HepG2 (cell line): ENCODE measurements around the gene TOB1. TPM values are rescaled to one million over a fixed set of nuclear protein-coding genes. Genes with fewer than 3 reads are reported as not detected.
A peak's percentile ranks its signal among the peaks of the same experiment; 100 is the strongest.

Experiments
- ATF7 ChIP-seq, 2 experiments: fragments of 450-650 bp in 1 of 2; sonication (generic) in 1 of 2; formaldehyde crosslinking in 1 of 2; IDR thresholded peaks; 2 replicates each; pipeline versions ENCODE4 v1.4.0 to v1.6.1; 2016 to 2020; ENCODE audit warnings: antibody characterized with exemption in 1 of 2, mild to moderate bottlenecking in 1 of 2, missing genetic modification reagents in 1 of 2
- BCL6 ChIP-seq: IDR thresholded peaks from 2 replicates; pipeline ENCODE4 v1.6.1; 2016; ENCODE audit warnings: missing genetic modification reagents, missing compliant biosample characterization
- FIP1L1 ChIP-seq: fragments of 200-400 bp; formaldehyde crosslinking; IDR thresholded peaks from 2 replicates; pipeline ENCODE4 v1.6.1; 2018; ENCODE audit warnings: low read depth, mild to moderate bottlenecking, low read length, moderate library complexity, borderline replicate concordance; ENCODE audit not compliant: insufficient read depth
- HCFC1 ChIP-seq: fragments of 150-350 bp; IDR thresholded peaks from 2 replicates; pipeline ENCODE4 v1.6.1; 2014; ENCODE audit warnings: low read depth, low read length
- MTA1 ChIP-seq: sonication (generic); formaldehyde crosslinking; IDR thresholded peaks from 2 replicates; pipeline ENCODE4 v1.4.0; 2020; ENCODE audit warnings: missing genetic modification reagents, mild to moderate bottlenecking, borderline replicate concordance
- PLSCR1 ChIP-seq: sonication (generic); formaldehyde crosslinking; IDR thresholded peaks from 2 replicates; pipeline ENCODE4 v1.5.0; 2020; ENCODE audit warnings: missing genetic modification reagents, mild to moderate bottlenecking, borderline replicate concordance
- POLR2G ChIP-seq: fragments of 200-400 bp; formaldehyde crosslinking; IDR thresholded peaks from 2 replicates; pipeline ENCODE4 v1.6.1; 2018; ENCODE audit warnings: mild to moderate bottlenecking, low read depth, low read length, moderate library complexity
- SP4 ChIP-seq: sonication (generic); formaldehyde crosslinking; IDR thresholded peaks from 2 replicates; pipeline ENCODE4 v1.8.1; 2023; ENCODE audit warnings: mild to moderate bottlenecking, missing genetic modification reagents
- TRAFD1 ChIP-seq: sonication (generic); formaldehyde crosslinking; IDR thresholded peaks from 2 replicates; pipeline ENCODE4 v1.5.1; 2020; ENCODE audit warnings: missing genetic modification reagents, mild to moderate bottlenecking, borderline replicate concordance
- ZC3H4 ChIP-seq: sonication (generic); formaldehyde crosslinking; IDR thresholded peaks from 2 replicates; pipeline ENCODE4 v1.4.0; 2020; ENCODE audit warnings: missing genetic modification reagents, borderline replicate concordance
- ZNF530 ChIP-seq: sonication (generic); formaldehyde crosslinking; IDR thresholded peaks from 2 replicates; pipeline ENCODE4 v1.5.0; 2020; ENCODE audit warnings: low read depth, mild to moderate bottlenecking, missing genetic modification reagents
- ZNF644 ChIP-seq: IDR thresholded peaks from 2 replicates; pipeline ENCODE4 v1.6.1; 2016; ENCODE audit warnings: low read depth
- ZNF761 ChIP-seq: sonication (generic); formaldehyde crosslinking; conservative IDR thresholded peaks from 2 replicates; pipeline ENCODE4 v1.4.0; 2020; ENCODE audit warnings: mild to moderate bottlenecking, missing genetic modification reagents
- polyA plus RNA-seq, 8 experiments: library from polyadenylated mRNA; depleted of rRNA in 3 of 8; stranded (reverse) in 7 of 8; unstranded in 1 of 8; fragments of >200 nt; fragmentation: Illumina TruSeq in 4 of 8; extraction: Trizol in 4 of 8; gene quantifications; 2 replicates each; pipeline versions ENCODE4 v1.2.1 to v1.2.3, GENCODE V29; 2011 to 2016; ENCODE audit warnings: low read depth in 4 of 8, missing spikeins in 1 of 8, mixed read lengths in 1 of 8; ENCODE audit not compliant: insufficient read depth in 1 of 8
- total RNA-seq, 5 experiments: library from RNA; depleted of rRNA; stranded (reverse); fragments of >200 nt; fragmentation: Illumina TruSeq; extraction: Trizol; gene quantifications; 2 replicates each; pipeline ENCODE4 v1.2.3, GENCODE V29; 2016; ENCODE audit warnings: low read depth in 1 of 5
- TF ChIP-seq, protein P1 (sequence below): sonication (generic); formaldehyde crosslinking; IDR thresholded peaks from 2 replicates; pipeline ENCODE4 v1.5.0; 2020; ENCODE audit warnings: missing genetic modification reagents, mild to moderate bottlenecking, borderline replicate concordance
- TF ChIP-seq, protein P2 (sequence below): sonication (generic); formaldehyde crosslinking; IDR thresholded peaks from 2 replicates; pipeline ENCODE4 v1.4.0; 2020; ENCODE audit warnings: missing genetic modification reagents
- TF ChIP-seq, protein P3 (sequence below): sonication (generic); formaldehyde crosslinking; IDR thresholded peaks from 2 replicates; pipeline ENCODE4 v1.8.1; 2023; ENCODE audit warnings: mild to moderate bottlenecking, moderate library complexity, missing genetic modification reagents
- TF ChIP-seq, protein P4 (sequence below): sonication (generic); formaldehyde crosslinking; IDR thresholded peaks from 2 replicates; pipeline ENCODE4 v1.5.0; 2020; ENCODE audit warnings: mild to moderate bottlenecking, missing genetic modification reagents
- TF ChIP-seq, protein P5 (sequence below): IDR thresholded peaks from 2 replicates; pipeline ENCODE4 v1.6.1; 2016; ENCODE audit warnings: missing compliant biosample characterization, missing genetic modification reagents, borderline replicate concordance

Gene TOB1
- total and polyA plus RNA-seq, 2 of the 13 experiments (the other 11 are each of a cell fraction or from before 2014, with no cell fraction given) = 21.9 to 57.7 TPM

DNA sequence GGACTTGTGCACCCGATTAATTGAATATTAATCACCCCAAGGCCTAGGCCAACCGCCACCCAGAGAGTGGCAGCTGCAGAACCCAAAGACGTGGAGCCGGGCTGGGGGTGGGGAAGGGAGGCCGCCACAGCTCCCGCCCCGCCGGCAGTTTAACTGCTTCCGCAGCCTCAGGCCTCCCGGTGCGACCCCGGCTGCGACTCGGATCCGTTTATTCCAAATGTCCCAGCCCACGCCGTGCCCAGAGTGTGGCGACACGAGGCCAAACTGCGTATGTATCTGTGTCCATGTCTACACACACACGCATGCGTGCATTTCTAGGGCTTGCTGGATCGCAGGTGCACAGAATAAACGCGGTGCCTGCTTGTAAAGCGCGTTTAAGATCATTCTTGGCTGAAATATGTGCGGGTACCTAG, 802 bp upstream of the TOB1 start (continued):
- peak; percentile 95; the same call in 1 of the 2 replicates for TF ChIP-seq ZC3H4 (CRISPR knock-in tag)
- TF ChIP-seq PLSCR1 = no peak
- TF ChIP-seq, protein P1, sequence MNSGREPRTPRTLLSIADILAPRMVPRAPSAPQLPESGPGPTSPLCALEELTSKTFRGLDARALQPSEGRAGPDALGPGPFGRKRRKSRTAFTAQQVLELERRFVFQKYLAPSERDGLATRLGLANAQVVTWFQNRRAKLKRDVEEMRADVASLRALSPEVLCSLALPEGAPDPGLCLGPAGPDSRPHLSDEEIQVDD = 0 out of 2 replicates have a peak, but pooled peaks have one; percentile 12
- TF ChIP-seq ATF7 (IDR thresholded peaks at IDR 0.05) = no peak
- TF ChIP-seq ATF7 (CRISPR knock-in tag; IDR thresholded peaks at IDR 0.05) = 0 out of 2 replicates have a peak, but pooled peaks have one; percentile 37
- peak; percentile 49 for TF ChIP-seq POLR2G
- TF ChIP-seq, protein P2, sequence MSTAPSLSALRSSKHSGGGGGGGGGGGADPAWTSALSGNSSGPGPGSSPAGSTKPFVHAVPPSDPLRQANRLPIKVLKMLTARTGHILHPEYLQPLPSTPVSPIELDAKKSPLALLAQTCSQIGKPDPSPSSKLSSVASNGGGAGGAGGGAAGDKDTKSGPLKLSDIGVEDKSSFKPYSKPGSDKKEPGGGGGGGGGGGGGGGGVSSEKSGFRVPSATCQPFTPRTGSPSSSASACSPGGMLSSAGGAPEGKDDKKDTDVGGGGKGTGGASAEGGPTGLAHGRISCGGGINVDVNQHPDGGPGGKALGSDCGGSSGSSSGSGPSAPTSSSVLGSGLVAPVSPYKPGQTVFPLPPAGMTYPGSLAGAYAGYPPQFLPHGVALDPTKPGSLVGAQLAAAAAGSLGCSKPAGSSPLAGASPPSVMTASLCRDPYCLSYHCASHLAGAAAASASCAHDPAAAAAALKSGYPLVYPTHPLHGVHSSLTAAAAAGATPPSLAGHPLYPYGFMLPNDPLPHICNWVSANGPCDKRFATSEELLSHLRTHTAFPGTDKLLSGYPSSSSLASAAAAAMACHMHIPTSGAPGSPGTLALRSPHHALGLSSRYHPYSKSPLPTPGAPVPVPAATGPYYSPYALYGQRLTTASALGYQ (CRISPR knock-in tag) = no peak
- TF ChIP-seq, protein P3, sequence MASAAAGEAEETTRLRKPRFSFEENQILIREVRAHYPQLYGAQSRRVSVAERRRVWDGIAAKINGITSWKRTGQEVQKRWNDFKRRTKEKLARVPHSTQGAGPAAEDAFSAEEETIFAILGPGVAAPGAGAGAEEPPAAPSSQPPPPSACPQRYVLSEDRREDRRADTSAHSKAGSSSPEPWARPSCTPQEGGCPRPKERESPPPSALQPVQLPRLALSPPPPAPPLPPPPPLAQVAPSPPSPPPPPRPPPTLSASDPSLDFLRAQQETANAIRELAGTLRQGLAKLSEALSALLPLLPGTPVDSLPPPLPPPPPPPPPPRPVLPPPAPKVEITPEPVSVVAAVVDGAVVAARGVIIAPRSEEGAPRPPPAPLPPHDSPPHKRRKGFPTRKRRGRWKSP (CRISPR knock-in tag) = no peak
- TF ChIP-seq, protein P4, sequence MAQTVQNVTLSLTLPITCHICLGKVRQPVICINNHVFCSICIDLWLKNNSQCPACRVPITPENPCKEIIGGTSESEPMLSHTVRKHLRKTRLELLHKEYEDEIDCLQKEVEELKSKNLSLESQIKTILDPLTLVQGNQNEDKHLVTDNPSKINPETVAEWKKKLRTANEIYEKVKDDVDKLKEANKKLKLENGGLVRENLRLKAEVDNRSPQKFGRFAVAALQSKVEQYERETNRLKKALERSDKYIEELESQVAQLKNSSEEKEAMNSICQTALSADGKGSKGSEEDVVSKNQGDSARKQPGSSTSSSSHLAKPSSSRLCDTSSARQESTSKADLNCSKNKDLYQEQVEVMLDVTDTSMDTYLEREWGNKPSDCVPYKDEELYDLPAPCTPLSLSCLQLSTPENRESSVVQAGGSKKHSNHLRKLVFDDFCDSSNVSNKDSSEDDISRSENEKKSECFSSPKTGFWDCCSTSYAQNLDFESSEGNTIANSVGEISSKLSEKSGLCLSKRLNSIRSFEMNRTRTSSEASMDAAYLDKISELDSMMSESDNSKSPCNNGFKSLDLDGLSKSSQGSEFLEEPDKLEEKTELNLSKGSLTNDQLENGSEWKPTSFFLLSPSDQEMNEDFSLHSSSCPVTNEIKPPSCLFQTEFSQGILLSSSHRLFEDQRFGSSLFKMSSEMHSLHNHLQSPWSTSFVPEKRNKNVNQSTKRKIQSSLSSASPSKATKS (CRISPR knock-in tag) = 0 out of 2 replicates have a peak, but pooled peaks have one; percentile 44
- no peak for TF ChIP-seq SP4
- TF ChIP-seq MTA1 (CRISPR knock-in tag) = no peak
- TF ChIP-seq ZNF530 (CRISPR knock-in tag) = 0 out of 2 replicates have a peak, but pooled peaks have one; percentile 87
- no peak; the same call in 1 of the 2 replicates for TF ChIP-seq ZNF644 (CRISPR knock-in tag)
- no peak; the same call in 1 of the 2 replicates for TF ChIP-seq ZNF761 (CRISPR knock-in tag)
- peak; percentile 40 for TF ChIP-seq BCL6 (CRISPR knock-in tag)
- TF ChIP-seq, protein P5, sequence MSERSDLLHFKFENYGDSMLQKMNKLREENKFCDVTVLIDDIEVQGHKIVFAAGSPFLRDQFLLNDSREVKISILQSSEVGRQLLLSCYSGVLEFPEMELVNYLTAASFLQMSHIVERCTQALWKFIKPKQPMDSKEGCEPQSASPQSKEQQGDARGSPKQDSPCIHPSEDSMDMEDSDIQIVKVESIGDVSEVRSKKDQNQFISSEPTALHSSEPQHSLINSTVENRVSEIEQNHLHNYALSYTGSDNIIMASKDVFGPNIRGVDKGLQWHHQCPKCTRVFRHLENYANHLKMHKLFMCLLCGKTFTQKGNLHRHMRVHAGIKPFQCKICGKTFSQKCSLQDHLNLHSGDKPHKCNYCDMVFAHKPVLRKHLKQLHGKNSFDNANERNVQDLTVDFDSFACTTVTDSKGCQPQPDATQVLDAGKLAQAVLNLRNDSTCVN (CRISPR knock-in tag) = peak; percentile 19; the same call in 1 of the 2 replicates
- TF ChIP-seq TRAFD1 (CRISPR knock-in tag) = no peak
- TF ChIP-seq FIP1L1 = no peak
- no peak for TF ChIP-seq HCFC1
